WTC11 (cell line): Measurements from ENCODE around the gene GNG8. TPM values are rescaled to one million over a fixed set of nuclear protein-coding genes. Genes with fewer than 3 reads are reported as not detected.

Experiments used
- ATAC-seq: fragments of 200-7000 bp; cut with Tn5 transposase; 2 replicates; pipeline ENCODE4 v1.10.0; 2021; ENCODE audit warnings: mild to moderate bottlenecking, moderate library complexity
- CTCF ChIA-PET: fragments of 300-600 bp; sonication (Branson Sonifier 250); formaldehyde crosslinking; loops from one replicate; lab custom pipeline; 2021; ENCODE audit warnings: antibody characterized with exemption; lab: Charles Lee
- POLR2A ChIA-PET: fragments of 350-600 bp; sonication (Branson Sonifier 250); formaldehyde crosslinking; loops from one replicate; lab custom pipeline; 2021; ENCODE audit warnings: antibody characterized with exemption; lab: Charles Lee
- DNase-seq: peaks from one replicate; pipeline ENCODE4 v3.0.0; 2021; ENCODE audit warnings: low spot score
- H3K27ac Mint-ChIP-seq: 2 replicates; pipeline ENCODE4 v1.8.0; 2021; ENCODE audit warnings: mixed read lengths
- H3K27me3 Mint-ChIP-seq: 2 replicates; pipeline ENCODE4 v1.8.0; 2021; ENCODE audit warnings: low read depth, mild to moderate bottlenecking, moderate library complexity, mixed read lengths
- H3K36me3 Mint-ChIP-seq: 2 replicates; pipeline ENCODE4 v1.8.0; 2021; ENCODE audit warnings: mixed read lengths
- H3K4me1 Mint-ChIP-seq: 2 replicates; pipeline ENCODE4 v1.8.0; 2022; ENCODE audit warnings: mixed read lengths
- H3K4me3 Mint-ChIP-seq: 2 replicates; pipeline ENCODE4 v1.8.0; 2021; ENCODE audit warnings: mild to moderate bottlenecking, moderate library complexity, mixed read lengths
- H3K9me3 Mint-ChIP-seq: 2 replicates; pipeline ENCODE4 v1.8.0; 2021; ENCODE audit warnings: mixed read lengths
- HMGA2 ChIP-seq: fragments of 250-450 bp; sonication (Bioruptor Pico); IDR thresholded peaks from 2 replicates; pipeline ENCODE4 v1.4.0; 2021; ENCODE audit warnings: mild to moderate bottlenecking, moderate library complexity
- IRF1 ChIP-seq: sonication (generic); formaldehyde crosslinking; IDR thresholded peaks from 2 replicates; pipeline ENCODE4 v1.8.0; 2023; ENCODE audit warnings: missing genetic modification reagents
- MAX ChIP-seq: sonication (generic); formaldehyde crosslinking; IDR thresholded peaks from 2 replicates; pipeline ENCODE4 v1.8.0; 2022; ENCODE audit warnings: mild to moderate bottlenecking, missing genetic modification reagents
- MYBL2 ChIP-seq: sonication (generic); formaldehyde crosslinking; IDR thresholded peaks from 2 replicates; pipeline ENCODE4 v1.8.1; 2023; ENCODE audit warnings: mild to moderate bottlenecking, moderate library complexity, missing genetic modification reagents
- NFATC4 ChIP-seq: fragments of 250-450 bp; sonication (Bioruptor Pico); IDR thresholded peaks from 2 replicates; pipeline ENCODE4 v1.9.0; 2021; ENCODE audit warnings: mild to moderate bottlenecking
- NR1H2 ChIP-seq: sonication (generic); formaldehyde crosslinking; IDR thresholded peaks from 2 replicates; pipeline ENCODE4 v1.9.0; 2021; ENCODE audit warnings: mild to moderate bottlenecking, moderate library complexity, missing genetic modification reagents
- RORB ChIP-seq: fragments of 250-450 bp; sonication (Bioruptor Pico); IDR thresholded peaks from 2 replicates; pipeline ENCODE4 v1.9.0; 2021; ENCODE audit warnings: mild to moderate bottlenecking
- SMAD4 ChIP-seq: sonication (generic); formaldehyde crosslinking; IDR thresholded peaks from 2 replicates; pipeline ENCODE4 v1.8.0; 2022; ENCODE audit warnings: mild to moderate bottlenecking, missing genetic modification reagents
- SP1 ChIP-seq: sonication (generic); formaldehyde crosslinking; conservative IDR thresholded peaks from 2 replicates; pipeline ENCODE4 v1.8.1; 2022; ENCODE audit warnings: missing genetic modification reagents
- USF2 ChIP-seq: sonication (generic); formaldehyde crosslinking; IDR thresholded peaks from 2 replicates; pipeline ENCODE4 v1.8.1; 2023; ENCODE audit warnings: mild to moderate bottlenecking, missing genetic modification reagents, moderate library complexity
- ZBTB21 ChIP-seq: sonication (generic); formaldehyde crosslinking; IDR thresholded peaks from 2 replicates; pipeline ENCODE4 v1.8.1; 2023; ENCODE audit warnings: mild to moderate bottlenecking, missing genetic modification reagents, borderline replicate concordance
- ZNF219 ChIP-seq: sonication (generic); formaldehyde crosslinking; IDR thresholded peaks from 2 replicates; pipeline ENCODE4 v1.8.0; 2023; ENCODE audit warnings: missing genetic modification reagents, mild to moderate bottlenecking, borderline replicate concordance
- total RNA-seq: library from RNA; stranded (reverse); gene quantifications from 3 replicates; pipeline ENCODE4 v1.2.3, GENCODE V29; 2021
- TF ChIP-seq, protein P1 (sequence below): fragments of 200-600 bp; IDR thresholded peaks from 2 replicates; pipeline ENCODE4 v1.8.0; 2022; ENCODE audit warnings: antibody characterized with exemption
- TF ChIP-seq, protein P2 (sequence below): sonication (generic); formaldehyde crosslinking; IDR thresholded peaks from 2 replicates; pipeline ENCODE4 v1.8.0; 2023; ENCODE audit warnings: missing genetic modification reagents, mild to moderate bottlenecking, borderline replicate concordance
- TF ChIP-seq, protein P3 (sequence below): sonication (generic); formaldehyde crosslinking; IDR thresholded peaks from 2 replicates; pipeline ENCODE4 v1.8.1; 2023; ENCODE audit warnings: mild to moderate bottlenecking, moderate library complexity, missing genetic modification reagents

The GNG8 gene
- total RNA-seq, 1 experiment from 2014 or later: not detected

GRCh38 chr19:46634045-46634655, 1.9 kb downstream of the GNG8 start:
- no peaks in the 10 kb centered on the region for H3K36me3 Mint-ChIP-seq
- no peaks in the 10 kb centered on the region for H3K9me3 Mint-ChIP-seq
- H3K27ac Mint-ChIP-seq: no peak overlapping the region
- H3K4me1 Mint-ChIP-seq: peaks cover 27% of the 10 kb centered on the region
- DNase-seq (peak; percentile 98), ATAC-seq (peak; percentile 83)
- peak overlapping the region; percentile 72 for H3K4me3 Mint-ChIP-seq
- peaks cover 39% of the 10 kb centered on the region for H3K27me3 Mint-ChIP-seq
- CTCF ChIA-PET: interaction anchor here (0.6 to 8.5 kb wide), 9 partner anchors 12 to 96 kb away, joined by 3 to 78 read pairs (median 5); partner anchors contain the start of gene DACT3
- TF ChIP-seq, protein P1, sequence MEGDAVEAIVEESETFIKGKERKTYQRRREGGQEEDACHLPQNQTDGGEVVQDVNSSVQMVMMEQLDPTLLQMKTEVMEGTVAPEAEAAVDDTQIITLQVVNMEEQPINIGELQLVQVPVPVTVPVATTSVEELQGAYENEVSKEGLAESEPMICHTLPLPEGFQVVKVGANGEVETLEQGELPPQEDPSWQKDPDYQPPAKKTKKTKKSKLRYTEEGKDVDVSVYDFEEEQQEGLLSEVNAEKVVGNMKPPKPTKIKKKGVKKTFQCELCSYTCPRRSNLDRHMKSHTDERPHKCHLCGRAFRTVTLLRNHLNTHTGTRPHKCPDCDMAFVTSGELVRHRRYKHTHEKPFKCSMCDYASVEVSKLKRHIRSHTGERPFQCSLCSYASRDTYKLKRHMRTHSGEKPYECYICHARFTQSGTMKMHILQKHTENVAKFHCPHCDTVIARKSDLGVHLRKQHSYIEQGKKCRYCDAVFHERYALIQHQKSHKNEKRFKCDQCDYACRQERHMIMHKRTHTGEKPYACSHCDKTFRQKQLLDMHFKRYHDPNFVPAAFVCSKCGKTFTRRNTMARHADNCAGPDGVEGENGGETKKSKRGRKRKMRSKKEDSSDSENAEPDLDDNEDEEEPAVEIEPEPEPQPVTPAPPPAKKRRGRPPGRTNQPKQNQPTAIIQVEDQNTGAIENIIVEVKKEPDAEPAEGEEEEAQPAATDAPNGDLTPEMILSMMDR: no peak
- TF ChIP-seq SP1 (CRISPR knock-in tag): peak; percentile 59
- peak; percentile 17; the same call in 1 of the 2 replicates for TF ChIP-seq MAX (CRISPR knock-in tag)
- TF ChIP-seq, all 79 proteins: peak for 2
- POLR2A ChIA-PET: interaction anchor here (0.8 kb wide), 1 partner anchor 80 kb away, joined by 3 read pairs; no protein-coding TSS in a partner anchor

- H3K4me3 Mint-ChIP-seq: peak overlapping the region; percentile 64
- H3K36me3 Mint-ChIP-seq: no peaks in the 10 kb centered on the region
- ChIA-PET CTCF (interaction anchor here (1.0 to 8.5 kb wide), 6 partner anchors 11 to 95 kb away, joined by 3 to 78 read pairs (median 19); partner anchors contain the start of gene DACT3), POLR2A (interaction anchor here (0.8 kb wide), 1 partner anchor 31 kb away, joined by 3 read pairs; no protein-coding TSS in a partner anchor)
- ATAC-seq (no peak), DNase-seq (no peak)
- H3K4me1 Mint-ChIP-seq: peaks cover 27% of the 10 kb centered on the region
- H3K27ac Mint-ChIP-seq: no peak overlapping the region
- H3K9me3 Mint-ChIP-seq: no peaks in the 10 kb centered on the region
- TF ChIP-seq RORB (no peak), NFATC4 (CRISPR knock-in tag) (no peak), SMAD4 (no peak), USF2 (CRISPR knock-in tag) (no peak), IRF1 (CRISPR knock-in tag) (no peak), NR1H2 (CRISPR knock-in tag) (no peak), ZBTB21 (CRISPR knock-in tag) (no peak), HMGA2 (no peak), ZNF219 (CRISPR knock-in tag) (no peak), MYBL2 (CRISPR knock-in tag) (no peak)
- TF ChIP-seq, protein P2, sequence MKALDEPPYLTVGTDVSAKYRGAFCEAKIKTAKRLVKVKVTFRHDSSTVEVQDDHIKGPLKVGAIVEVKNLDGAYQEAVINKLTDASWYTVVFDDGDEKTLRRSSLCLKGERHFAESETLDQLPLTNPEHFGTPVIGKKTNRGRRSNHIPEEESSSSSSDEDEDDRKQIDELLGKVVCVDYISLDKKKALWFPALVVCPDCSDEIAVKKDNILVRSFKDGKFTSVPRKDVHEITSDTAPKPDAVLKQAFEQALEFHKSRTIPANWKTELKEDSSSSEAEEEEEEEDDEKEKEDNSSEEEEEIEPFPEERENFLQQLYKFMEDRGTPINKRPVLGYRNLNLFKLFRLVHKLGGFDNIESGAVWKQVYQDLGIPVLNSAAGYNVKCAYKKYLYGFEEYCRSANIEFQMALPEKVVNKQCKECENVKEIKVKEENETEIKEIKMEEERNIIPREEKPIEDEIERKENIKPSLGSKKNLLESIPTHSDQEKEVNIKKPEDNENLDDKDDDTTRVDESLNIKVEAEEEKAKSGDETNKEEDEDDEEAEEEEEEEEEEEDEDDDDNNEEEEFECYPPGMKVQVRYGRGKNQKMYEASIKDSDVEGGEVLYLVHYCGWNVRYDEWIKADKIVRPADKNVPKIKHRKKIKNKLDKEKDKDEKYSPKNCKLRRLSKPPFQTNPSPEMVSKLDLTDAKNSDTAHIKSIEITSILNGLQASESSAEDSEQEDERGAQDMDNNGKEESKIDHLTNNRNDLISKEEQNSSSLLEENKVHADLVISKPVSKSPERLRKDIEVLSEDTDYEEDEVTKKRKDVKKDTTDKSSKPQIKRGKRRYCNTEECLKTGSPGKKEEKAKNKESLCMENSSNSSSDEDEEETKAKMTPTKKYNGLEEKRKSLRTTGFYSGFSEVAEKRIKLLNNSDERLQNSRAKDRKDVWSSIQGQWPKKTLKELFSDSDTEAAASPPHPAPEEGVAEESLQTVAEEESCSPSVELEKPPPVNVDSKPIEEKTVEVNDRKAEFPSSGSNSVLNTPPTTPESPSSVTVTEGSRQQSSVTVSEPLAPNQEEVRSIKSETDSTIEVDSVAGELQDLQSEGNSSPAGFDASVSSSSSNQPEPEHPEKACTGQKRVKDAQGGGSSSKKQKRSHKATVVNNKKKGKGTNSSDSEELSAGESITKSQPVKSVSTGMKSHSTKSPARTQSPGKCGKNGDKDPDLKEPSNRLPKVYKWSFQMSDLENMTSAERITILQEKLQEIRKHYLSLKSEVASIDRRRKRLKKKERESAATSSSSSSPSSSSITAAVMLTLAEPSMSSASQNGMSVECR (CRISPR knock-in tag): no peak
- TF ChIP-seq, protein P3, sequence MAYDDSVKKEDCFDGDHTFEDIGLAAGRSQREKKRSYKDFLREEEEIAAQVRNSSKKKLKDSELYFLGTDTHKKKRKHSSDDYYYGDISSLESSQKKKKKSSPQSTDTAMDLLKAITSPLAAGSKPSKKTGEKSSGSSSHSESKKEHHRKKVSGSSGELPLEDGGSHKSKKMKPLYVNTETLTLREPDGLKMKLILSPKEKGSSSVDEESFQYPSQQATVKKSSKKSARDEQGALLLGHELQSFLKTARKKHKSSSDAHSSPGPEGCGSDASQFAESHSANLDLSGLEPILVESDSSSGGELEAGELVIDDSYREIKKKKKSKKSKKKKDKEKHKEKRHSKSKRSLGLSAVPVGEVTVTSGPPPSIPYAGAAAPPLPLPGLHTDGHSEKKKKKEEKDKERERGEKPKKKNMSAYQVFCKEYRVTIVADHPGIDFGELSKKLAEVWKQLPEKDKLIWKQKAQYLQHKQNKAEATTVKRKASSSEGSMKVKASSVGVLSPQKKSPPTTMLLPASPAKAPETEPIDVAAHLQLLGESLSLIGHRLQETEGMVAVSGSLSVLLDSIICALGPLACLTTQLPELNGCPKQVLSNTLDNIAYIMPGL (CRISPR knock-in tag): no peak
- H3K27me3 Mint-ChIP-seq: peaks cover 39% of the 10 kb centered on the region
These were observed 2.9 kb downstream of the GNG8 start for GRCh38 chr19:46633130-46633529.
